Transverse colon (tissue), 4 donors: Measurements from ENCODE around the gene ZNF384. TPM values are rescaled to one million over a fixed set of nuclear protein-coding genes. Genes with fewer than 3 reads are reported as not detected.

Experiments
- DNase-seq: peaks from one replicate; pipeline ENCODE4 v3.0.0-alpha.2; 2019
- H3K27ac ChIP-seq, 4 donors: fragments of 200-600 bp; sonication (generic); 2 replicates each; pipeline ENCODE4 v1.5.1; 2016 to 2018; ENCODE audit warnings: inconsistent platforms in 4 of 4
- H3K27me3 ChIP-seq: fragments of 200-600 bp; sonication (generic); 2 replicates; pipeline ENCODE4 v1.5.1; 2017; ENCODE audit warnings: inconsistent platforms
- H3K36me3 ChIP-seq, 4 donors: fragments of 200-600 bp; sonication (generic); 2 replicates each; pipeline ENCODE4 v1.5.1; 2017 to 2019; ENCODE audit warnings: inconsistent platforms in 4 of 4
- H3K4me1 ChIP-seq, 4 donors: fragments of 200-600 bp; sonication (generic); 2 replicates each; pipeline ENCODE4 v1.5.1; 2017 to 2020; ENCODE audit warnings: inconsistent platforms in 4 of 4
- H3K4me3 ChIP-seq, 4 donors: fragments of 200-600 bp; sonication (generic); 1 replicate in 1 of 4; 2 replicates in 3 of 4; pipeline versions ENCODE4 v1.5.1 to v1.6.1; 2017 to 2019; ENCODE audit warnings: inconsistent platforms in 4 of 4
- H3K9me3 ChIP-seq, 2 donors: fragments of 200-600 bp; sonication (generic); 2 replicates each; pipeline ENCODE4 v1.5.1; 2017 to 2019; ENCODE audit warnings: inconsistent platforms in 2 of 2
- CTCF ChIP-seq, 5 experiments: fragments of 200-600 bp in 3 of 5; fragments of 450-650 bp in 2 of 5; sonication (generic) in 3 of 5; IDR thresholded peaks; 1 replicate in 2 of 5; 2 replicates in 3 of 5; pipeline ENCODE4 v1.5.1; 2016 to 2017; ENCODE audit warnings: antibody characterized with exemption in 5 of 5, inconsistent platforms in 3 of 5, mild to moderate bottlenecking in 2 of 5, moderate library complexity in 1 of 5
- EP300 ChIP-seq: sonication (generic); formaldehyde crosslinking; IDR thresholded peaks from one replicate; pipeline ENCODE4 v1.6.1; 2017; ENCODE audit warnings: antibody characterized with exemption, low read depth
- POLR2A ChIP-seq: fragments of 450-650 bp; IDR thresholded peaks from one replicate; pipeline ENCODE4 v1.6.1; 2016; ENCODE audit warnings: antibody characterized with exemption, mild to moderate bottlenecking, moderate library complexity
- POLR2AphosphoS5 ChIP-seq, 3 donors: sonication (generic); formaldehyde crosslinking; IDR thresholded peaks; one replicate each; pipeline ENCODE4 v1.6.1; 2016; ENCODE audit warnings: antibody characterized with exemption in 3 of 3
- WGBS, 2 donors: methylation state at CpG; one replicate each; pipeline ENCODE4 v1.1.5; 2018; ENCODE audit warnings: low coverage in 1 of 2; 5-methylcytosine and 5-hydroxymethylcytosine counted together
- in situ Hi-C, 4 donors: fragments of 200-750 bp; cut with MboI; loops; one replicate each; pipeline versions ENCODE4 v1.15.0 to v1.15.1; 2017; ENCODE audit warnings: low sequenced_read_pairs in 3 of 4, low pct_ligation_motif_present in 1 of 4, low pct_unique_long_range_greater_than_20kb in 1 of 4
- intact Hi-C: fragments of 100-400 bp; cut with DNase I; formaldehyde crosslinking; loops from one replicate; pipeline ENCODE4 v1.15.1; 2023; ENCODE audit warnings: low total_unique reads
- total RNA-seq, 4 donors: library from RNA; depleted of rRNA; stranded (reverse); fragments of >200 nt; gene quantifications; one replicate each; pipeline ENCODE4 v1.1.0, GENCODE V29; 2016

ZNF384 gene
- 10 to 100 TPM; 34.8 to 49.4 (median 42.8) TPM for total RNA-seq

- H3K9me3 ChIP-seq: no peaks in the 10 kb centered on the region
- intact Hi-C loops: no loop called here
Observed at GRCh38 chr12:6688999-6689882, at the start of gene ZNF384. TSS of gene ZNF384 (minus strand) at chr12:6689375. CDS start at chr12:6679520, 9,855 bp downstream.

GRCh38 chr12:6736754-6737153, 47.6 kb upstream of the ZNF384 start:
- Histone ChIP-seq H3K27ac (no peak overlapping the region), H3K9me3 (no peaks in the 10 kb centered on the region), H3K4me1 (no peaks in the 10 kb centered on the region), H3K4me3 (no peak overlapping the region), H3K27me3 (no peaks in the 10 kb centered on the region), H3K36me3 (peaks cover 0 to 3% (median 1%) of the 10 kb centered on the region in 4 donors)
- in situ Hi-C loops: loop anchor here in 2 of 4 donors (25.0 kb wide), 1 partner anchor 101 kb away; the partner anchor contains the start of genes GNB3 (in 2 of the 2) and P3H3 (in 2 of the 2)
- 84 to 91% methylated on average over 5 of the region's 5 CpGs for WGBS, 2 donors
- intact Hi-C loops: loop anchor here (5.0 kb wide), 1 partner anchor 91 kb away; the partner anchor contains the start of gene P3H3
- TF ChIP-seq EP300 (no peak), POLR2AphosphoS5 (IDR thresholded peaks at IDR 0.05) (no peak), CTCF (IDR thresholded peaks at IDR 0.05) (no peak), POLR2A (no peak)
- no peak for DNase-seq

More at GRCh38 chr12:6688999-6689882, at the start of gene ZNF384:
- DNase-seq: peak; percentile 98
- H3K27me3 ChIP-seq: no peaks in the 10 kb centered on the region
- WGBS, 2 donors: 1 to 3% methylated on average over 6 to 70 of the region's 72 CpGs
- peak in 4 of 5 experiments; percentile 29 to 60 (median 45) for TF ChIP-seq CTCF (IDR thresholded peaks at IDR 0.05)
- TF ChIP-seq POLR2A: peak; percentile 72
- peak; percentile 20 to 62 (median 56) for TF ChIP-seq POLR2AphosphoS5 (IDR thresholded peaks at IDR 0.05)
- no peak for TF ChIP-seq EP300
- H3K4me1 ChIP-seq: peaks cover 21 to 48% (median 28%) of the 10 kb centered on the region in 4 donors
- in situ Hi-C loops: no loop called here
- H3K27ac ChIP-seq: peak within 1 kb of the TSS; percentile 93 to 100 (median 96)
- H3K4me3 ChIP-seq: peak within 1 kb of the TSS; percentile 63 to 100 (median 85)
- no peaks in the 10 kb centered on the region for H3K36me3 ChIP-seq

- in situ Hi-C loops (loop anchor here in 2 of 4 donors (25.0 kb wide), 1 partner anchor 102 kb away; the partner anchor contains the start of genes GNB3 (in 2 of the 2) and P3H3 (in 2 of the 2)), intact Hi-C loops (loop anchor here (5.0 kb wide), 1 partner anchor 92 kb away; the partner anchor contains the start of gene P3H3)
- WGBS, 2 donors: 33 to 88% methylated on average over 2 to 8 of the region's 8 CpGs
- H3K4me3 ChIP-seq: no peak overlapping the region
- no peak for TF ChIP-seq EP300
- no peak for TF ChIP-seq POLR2AphosphoS5 (IDR thresholded peaks at IDR 0.05)
- no peak for TF ChIP-seq POLR2A
- TF ChIP-seq CTCF (IDR thresholded peaks at IDR 0.05): peak; percentile 62 to 74 (median 69)
- no peaks in the 10 kb centered on the region for H3K4me1 ChIP-seq
- H3K27ac ChIP-seq: peak overlapping the region in 2 of 4 donors; percentile 17 to 20
- no peaks in the 10 kb centered on the region for H3K27me3 ChIP-seq
- H3K36me3 ChIP-seq: peaks cover 0 to 15% (median 8%) of the 10 kb centered on the region in 4 donors
- H3K9me3 ChIP-seq: no peaks in the 10 kb centered on the region
- DNase-seq: peak; percentile 69
Observed at GRCh38 chr12:6735448-6736191, 46.4 kb upstream of the ZNF384 start.
